Measurements from ENCODE around the gene BBOF1.
"Not testable (repeated sequence)": the region's sequence is repeated elsewhere in the genome, so short reads cannot be mapped to it uniquely, and the experiment has no call there.

DNA sequence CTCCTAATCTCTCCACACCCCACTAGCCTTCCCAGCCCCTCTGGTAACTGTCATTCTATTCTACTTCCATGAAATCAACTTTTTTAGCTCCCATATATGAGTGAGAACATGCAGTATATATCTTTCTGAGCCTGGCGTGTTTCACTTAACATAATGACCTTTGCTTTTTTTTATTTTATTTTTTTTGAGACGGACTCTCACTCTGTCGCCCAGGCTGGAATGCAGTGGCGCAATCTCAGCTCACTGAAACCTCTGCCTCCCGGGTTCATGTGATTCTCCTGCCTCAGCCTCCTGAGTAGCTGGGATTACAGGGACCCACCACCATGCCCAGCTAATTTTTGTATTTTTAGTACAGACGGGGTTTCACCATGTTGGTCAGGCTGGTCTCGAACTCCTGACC, 30.5 kb upstream of the BBOF1 start:
- TF ChIP-seq POLR2AphosphoS5 (IDR thresholded peaks at IDR 0.05); EP300 (IDR thresholded peaks at IDR 0.05; ENCODE audit: low read depth); POLR2A (IDR thresholded peaks at IDR 0.05): not testable (repeated sequence)
- TF ChIP-seq, protein P1, sequence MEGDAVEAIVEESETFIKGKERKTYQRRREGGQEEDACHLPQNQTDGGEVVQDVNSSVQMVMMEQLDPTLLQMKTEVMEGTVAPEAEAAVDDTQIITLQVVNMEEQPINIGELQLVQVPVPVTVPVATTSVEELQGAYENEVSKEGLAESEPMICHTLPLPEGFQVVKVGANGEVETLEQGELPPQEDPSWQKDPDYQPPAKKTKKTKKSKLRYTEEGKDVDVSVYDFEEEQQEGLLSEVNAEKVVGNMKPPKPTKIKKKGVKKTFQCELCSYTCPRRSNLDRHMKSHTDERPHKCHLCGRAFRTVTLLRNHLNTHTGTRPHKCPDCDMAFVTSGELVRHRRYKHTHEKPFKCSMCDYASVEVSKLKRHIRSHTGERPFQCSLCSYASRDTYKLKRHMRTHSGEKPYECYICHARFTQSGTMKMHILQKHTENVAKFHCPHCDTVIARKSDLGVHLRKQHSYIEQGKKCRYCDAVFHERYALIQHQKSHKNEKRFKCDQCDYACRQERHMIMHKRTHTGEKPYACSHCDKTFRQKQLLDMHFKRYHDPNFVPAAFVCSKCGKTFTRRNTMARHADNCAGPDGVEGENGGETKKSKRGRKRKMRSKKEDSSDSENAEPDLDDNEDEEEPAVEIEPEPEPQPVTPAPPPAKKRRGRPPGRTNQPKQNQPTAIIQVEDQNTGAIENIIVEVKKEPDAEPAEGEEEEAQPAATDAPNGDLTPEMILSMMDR (IDR thresholded peaks at IDR 0.05): not testable (repeated sequence)
